Fibroblast of skin of abdomen (primary cell): Measurements from ENCODE around the gene CCDC157.
A peak's percentile ranks its signal among the peaks of the same experiment; 100 is the strongest.
"Not testable (repeated sequence)": the region's sequence is repeated elsewhere in the genome, so short reads cannot be mapped to it uniquely, and the experiment has no call there.

Experiments used
- DNase-seq: peaks from one replicate; pipeline ENCODE4 v3.0.0-alpha.2; 2013

CCDC157 gene

DNA sequence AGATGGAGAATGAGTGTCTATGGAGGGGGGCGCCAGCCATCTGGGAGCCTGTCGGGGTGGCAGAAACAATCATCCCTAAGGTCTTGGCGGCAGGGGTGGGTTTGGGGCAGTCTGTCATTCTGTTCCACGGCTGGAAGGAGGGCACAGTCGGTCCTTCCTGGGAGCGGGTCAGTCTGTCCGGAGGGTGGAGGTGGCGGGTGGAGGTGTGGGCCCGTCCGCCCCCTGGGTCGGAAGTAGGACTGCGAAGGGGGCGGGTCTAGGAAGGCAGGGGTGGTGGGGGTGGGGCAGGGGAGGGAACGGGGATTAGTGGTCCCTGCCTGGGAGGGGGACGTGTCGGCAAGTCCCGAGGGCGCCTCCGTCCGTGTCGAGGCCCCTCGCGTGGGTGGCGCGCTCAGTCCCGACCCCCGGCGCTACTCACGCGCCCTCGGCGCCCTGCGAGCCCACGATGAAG is 30.5 kb upstream of the CCDC157 start:
- no peak for DNase-seq

DNA sequence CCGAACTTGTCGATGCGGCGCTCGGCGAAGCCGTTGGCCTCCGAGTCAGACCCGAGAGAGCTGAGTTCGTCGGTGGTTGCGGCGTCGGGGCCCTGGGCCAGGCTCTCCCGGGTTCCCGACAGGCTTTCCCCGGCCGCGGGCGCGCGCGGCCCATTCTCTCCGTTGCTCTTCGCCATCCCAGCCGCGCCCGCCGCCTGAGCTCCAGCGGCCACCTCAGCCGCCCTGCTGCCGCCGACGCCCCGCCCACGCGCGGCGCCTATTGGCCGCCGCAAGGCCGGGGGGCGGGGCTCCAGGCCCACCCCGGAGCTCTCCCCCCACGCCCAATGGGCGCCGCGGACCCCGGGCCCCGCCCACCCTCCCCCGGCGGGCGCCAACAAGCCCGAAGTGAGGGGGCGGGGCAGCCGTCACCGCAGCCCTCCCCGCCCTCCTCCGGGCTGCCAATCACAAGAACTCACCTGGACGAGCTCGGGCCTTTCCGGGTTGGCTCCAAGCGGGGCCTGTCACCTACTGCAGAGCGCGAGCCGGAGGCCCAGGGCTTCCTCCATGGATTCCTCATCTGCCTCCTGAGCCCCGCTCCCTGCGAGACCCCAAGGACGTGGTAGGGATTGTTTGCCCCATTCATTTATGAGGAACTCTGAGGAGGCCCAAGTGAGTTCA is 30.0 kb upstream of the CCDC157 start, which contains the start of gene TBC1D10A:
TBC1D10A (minus strand) TSS at position 236 of the 657 bp plus-strand sequence; CDS start at position 176, 60 bp downstream.
- peak; percentile 89 for DNase-seq

DNA sequence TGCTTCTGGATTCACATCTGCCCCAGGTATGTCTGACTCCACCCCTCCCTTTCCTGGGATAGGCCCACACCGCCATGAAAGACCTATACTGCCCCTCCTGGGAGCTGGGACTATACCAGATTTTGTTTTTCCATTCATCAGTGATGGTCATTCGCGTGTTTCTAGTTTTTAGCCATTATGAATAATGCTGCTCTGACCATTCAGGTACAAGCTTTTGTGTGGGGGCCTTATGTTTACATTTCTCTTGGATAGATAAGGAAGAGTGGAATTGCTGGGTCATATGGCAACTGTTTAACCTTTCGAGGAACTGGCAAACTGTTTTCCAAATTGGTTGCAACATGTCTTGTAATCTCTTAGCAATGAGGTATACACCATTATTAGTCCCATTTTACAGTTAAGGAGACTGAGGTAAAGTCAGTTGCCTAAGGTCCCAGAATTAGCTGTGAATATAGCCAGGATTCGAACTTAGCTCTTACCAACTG is 28.9 kb upstream of the CCDC157 start:
- DNase-seq, result no peak

DNA sequence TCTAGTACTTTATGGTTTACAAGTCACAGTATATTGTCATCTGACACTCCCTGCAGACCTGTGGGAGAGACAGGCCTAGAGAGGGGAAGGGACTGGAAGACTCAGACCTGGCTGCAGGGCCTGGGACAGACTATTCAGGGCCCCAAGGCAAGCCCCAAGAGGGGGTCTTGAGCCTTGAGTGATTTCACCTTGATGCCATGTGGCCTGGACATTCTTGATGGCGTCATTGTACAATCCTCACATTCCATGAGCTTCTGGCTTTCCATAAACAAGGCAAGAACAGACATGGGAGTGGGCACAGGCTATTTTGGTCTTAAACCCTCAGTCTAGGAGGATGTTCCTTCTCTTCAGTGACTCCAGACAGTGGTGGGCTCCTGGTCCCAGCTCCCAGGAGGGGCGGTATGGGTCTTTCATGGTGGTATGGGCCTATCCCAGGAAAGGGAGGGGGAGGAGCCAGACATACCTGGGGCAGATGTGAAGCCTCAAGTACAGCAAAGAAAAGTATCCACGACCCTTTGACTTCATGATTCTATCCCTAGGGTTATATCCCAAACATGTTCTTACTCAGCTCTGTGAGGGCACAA is 28.2 kb upstream of the CCDC157 start:
- DNase-seq, result peak; percentile 37

DNA sequence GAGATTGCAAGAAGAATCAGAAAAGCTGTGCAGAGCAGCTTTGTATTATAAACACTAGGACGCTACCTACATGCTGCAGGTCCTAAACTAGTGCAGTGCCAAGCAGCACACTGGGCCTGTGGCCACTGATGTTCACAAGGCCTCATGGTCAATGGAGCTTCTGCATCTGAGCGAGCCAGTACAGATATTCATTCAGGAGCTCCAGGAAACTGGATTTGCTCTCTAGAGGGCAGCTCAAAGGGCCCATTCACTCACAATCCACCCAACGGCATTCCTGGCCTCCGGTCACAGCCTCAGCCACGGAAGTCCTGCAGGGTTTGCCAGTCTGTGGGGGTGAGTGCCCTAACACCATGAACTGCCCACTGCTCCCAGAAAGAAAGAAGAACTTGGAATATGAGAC is 24.3 kb upstream of the CCDC157 start:
- no peak for DNase-seq

DNA sequence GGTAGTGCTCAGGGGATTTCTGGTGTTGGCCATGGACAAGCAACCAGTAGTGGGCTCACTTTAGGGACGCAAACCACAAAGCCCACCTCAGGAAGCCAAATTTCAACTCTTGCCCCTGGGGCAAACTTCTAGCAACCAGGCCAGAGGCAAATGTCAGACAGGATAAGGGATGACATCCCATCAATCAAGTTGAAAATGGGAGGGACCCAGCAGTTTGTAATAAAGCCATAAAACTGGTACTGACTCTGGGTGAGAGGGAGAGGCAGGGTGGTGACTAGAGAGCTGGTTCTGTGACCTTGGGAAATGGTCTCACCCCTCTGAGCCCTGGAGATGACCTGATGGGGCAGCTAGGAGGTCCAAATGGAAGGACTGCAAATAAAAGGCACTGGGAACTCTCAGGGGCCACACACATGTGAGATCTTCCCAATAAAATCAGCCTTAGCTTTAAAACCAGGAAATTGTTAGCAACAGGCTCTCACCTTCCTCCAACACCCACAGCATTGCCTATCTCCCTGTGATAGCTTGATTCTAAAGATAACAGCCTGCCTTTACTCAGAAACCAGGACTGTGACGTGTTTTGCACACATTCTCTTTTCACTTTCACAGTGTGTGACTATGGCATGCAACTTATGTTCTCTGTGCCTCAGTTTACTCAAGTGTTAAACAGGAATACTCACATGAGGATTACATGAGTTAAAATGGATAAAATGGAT is 23.7 kb upstream of the CCDC157 start:
- no peak for DNase-seq

DNA sequence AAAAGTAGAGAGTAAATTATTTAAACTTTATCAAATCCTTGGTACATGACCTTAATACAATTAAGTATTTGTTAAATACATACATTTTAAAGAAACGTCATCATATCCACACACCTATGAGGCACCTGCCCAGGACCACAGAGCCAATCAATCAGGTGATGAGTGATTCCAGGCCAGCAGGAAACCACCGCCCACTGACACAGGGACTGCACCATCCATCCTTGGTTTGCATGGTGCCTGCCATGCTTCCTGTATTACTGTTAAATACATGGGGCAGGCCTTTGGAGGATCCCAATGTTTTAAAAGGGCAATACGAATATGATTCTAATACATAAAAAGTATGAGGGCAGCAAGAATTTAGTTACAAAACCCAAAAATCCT is 23.1 kb upstream of the CCDC157 start:
- no peak for DNase-seq

DNA sequence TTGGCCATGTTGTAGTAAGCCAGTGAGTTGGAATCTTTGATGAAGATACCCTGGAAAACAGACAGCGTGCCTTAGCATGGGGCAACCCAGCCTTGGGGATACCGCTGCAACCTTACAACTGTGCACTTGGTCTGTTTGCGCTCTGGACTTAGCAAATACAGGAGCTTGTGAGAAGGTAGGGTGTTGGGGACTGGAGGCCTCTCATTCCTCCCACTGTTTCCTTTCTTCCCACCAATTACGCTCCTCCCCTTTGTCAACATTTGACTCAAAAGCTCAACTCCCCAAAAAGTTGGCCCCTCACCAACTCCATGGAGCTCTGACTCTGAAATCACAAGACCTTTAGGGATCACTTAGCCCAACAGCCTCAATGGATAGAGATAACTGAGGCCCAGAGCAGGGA is 22.2 kb upstream of the CCDC157 start:
- DNase-seq, result no peak

DNA sequence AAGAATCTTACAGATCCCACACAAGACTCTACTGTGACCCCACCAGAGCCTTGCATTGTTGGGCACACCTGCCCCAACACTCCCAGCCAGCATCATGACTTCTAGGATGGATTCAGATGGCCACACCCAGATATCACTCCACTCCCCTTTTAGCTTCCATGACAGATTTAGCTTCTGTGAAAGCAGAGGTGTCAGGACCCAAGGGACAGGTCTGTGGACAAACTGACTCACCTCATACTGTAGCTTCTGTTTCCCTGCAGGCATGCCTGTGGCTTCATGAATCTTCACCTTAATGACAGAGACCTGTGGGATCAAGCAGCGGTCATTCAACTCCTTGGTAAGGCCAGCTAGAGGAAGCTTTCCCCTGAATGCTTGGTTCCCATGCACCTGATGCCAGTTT is 21.6 kb upstream of the CCDC157 start:
- DNase-seq, result no peak

DNA sequence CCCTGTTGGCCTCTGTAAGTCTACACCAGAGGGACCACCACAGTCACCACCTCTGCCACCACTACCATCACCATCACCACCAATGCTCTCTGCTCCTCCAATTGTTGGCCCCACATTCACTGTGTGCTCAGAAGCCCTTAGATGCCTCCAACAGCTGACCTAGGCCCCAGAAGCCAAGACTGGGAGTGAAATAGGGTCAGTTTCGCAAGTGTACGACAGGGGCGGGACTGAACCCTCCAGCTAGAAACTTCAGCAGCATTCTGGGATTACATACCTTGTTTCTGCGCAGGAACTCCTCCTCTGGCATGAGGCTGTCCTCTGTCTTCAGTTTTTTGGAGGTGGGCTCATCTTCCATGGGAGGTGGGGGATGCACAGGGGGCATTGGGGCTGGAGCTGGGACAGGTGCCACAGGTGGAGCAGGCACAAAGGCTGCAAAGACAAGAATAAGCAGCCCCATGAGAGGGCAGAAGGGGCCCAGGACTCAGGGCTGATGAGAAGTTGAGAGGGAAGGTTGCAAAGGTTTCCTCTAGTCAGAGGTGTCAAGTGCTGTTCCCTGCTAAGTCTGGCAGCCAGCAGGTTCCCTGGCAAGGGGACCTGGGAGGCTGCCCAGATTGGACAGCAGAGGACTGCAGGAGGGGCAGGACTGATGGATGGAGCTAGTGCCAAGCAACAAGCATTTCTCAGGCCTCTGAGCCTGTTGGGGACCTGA is 19.9 kb upstream of the CCDC157 start:
- no peak for DNase-seq

DNA sequence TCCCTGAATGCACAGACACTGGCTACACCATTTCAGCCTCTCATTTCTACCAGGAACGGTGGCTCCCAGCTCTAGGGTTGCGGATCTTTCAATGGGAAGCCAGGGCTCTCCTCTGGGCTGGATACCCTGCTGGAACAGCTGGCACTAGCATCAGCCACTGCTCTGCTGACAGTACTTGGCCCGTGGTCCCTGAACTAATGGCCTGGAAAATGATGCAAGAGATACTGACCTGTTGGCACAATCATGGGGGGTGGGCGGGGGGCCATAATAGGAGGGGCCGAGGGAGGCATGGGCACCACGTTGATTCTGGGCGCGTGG is 19.4 kb upstream of the CCDC157 start:
- DNase-seq, result no peak

DNA sequence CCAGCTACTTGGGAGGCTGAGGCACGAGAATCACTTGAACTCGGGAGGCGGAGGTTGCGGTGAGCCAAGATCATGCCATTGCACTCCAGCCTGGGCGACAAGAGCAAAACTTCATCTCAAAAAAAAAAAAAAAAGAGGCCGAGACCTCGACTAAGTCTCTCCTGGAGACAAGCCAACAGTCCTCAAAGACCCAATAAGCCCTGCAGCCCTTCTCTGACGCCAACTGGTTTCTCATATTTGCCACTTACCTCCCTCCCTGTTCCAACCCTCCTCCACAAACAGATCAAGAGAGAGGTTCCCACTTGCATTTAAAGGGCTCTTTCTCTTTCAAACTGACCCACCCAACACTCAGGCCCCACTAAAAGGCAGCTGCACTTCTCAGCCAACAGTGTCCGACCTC is 18.5 kb upstream of the CCDC157 start:
- DNase-seq, result not testable (repeated sequence)

DNA sequence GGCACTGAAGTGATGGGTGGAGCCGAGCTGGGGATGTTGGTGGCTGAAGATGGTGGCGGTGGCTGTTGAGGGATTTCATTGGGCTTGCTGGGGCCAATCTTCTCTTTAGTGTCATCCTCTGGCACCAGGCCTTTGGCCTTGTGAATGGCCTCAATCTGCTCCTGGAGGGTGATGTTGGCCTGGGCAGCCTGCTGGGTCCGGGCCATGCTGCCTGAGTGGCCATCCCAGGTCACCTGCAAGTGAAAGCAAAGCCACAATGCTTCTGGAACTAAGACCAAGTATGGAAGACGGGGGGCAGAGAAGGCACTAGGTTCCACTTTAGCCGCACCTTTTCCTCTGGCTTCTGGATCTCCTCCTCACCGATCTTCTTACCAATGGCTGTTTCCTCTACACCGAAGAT is 18.0 kb upstream of the CCDC157 start:
- DNase-seq, result no peak

DNA sequence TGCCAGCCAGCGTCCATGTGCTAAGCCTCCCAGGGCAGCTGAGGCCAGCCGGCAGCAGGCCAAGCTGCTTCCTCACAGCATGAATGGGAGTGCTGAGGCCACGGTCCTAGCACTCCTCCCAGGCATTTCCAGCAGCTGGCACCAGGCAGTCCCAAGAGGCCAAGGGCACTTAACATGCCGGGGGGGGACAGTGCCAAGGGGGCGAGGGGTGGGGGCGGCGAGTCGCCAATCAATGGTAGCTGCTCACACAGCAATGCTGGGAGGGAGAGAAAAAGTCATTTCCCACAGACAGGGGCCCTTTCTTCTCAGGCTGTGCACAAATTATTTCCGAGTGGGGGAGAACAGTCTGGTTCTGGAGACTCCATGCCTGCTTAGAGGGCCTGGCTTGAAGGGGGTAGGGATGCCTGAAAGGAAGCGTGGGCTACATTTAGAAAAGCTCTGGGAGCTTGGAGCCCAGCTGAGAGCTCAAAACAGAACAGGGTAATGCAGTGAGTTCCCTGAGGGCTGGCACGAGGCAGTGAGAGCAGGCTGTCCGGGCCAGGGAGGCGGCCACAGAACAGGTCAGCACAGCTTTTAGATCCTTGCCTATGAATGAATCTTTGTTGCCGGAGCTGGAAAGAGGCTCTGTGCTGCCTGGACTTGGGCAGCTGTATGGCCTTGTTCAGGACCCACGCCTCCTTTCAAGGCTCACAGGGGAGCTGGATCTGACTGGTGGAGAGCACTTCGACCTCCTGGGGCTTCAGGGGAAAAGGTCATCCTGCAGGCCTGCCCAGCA is 15.7 kb upstream of the CCDC157 start:
- DNase-seq, result no peak

DNA sequence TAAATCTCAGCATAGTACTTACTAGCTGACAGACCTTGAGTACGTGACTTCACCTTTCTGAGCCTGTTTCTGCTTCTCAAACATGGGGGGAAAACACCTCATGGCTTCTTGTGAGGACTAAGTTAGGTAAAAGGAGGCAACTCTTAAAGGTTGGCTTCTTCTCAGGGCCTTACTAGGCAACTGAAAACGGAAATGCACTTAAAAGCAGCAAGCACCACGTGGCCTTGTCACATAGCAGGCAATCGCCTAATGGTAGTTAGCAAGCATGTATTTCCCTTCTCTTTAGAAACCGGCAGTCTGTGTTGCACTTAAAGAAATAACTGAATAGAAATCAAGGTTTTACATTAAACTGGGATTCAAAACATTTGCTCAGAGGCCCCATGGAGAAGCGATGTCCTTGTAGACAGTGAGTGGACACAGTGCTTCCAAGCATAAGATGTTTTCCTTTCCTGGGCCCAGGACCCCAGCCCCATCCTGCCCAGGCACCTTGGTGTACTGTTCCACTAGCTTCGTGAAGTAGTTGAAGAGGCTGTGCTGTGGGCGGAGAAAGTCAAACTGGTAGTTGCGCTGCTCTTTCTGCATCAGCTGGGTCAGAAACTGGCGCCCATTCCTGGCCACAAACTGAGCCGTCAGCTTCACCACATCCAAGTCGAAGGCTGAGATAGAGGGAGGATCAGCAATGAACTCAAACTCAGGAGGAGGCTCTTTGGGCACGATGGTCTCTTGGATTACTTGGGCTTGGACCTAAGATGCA is 12.2 kb upstream of the CCDC157 start:
- DNase-seq, result no peak

DNA sequence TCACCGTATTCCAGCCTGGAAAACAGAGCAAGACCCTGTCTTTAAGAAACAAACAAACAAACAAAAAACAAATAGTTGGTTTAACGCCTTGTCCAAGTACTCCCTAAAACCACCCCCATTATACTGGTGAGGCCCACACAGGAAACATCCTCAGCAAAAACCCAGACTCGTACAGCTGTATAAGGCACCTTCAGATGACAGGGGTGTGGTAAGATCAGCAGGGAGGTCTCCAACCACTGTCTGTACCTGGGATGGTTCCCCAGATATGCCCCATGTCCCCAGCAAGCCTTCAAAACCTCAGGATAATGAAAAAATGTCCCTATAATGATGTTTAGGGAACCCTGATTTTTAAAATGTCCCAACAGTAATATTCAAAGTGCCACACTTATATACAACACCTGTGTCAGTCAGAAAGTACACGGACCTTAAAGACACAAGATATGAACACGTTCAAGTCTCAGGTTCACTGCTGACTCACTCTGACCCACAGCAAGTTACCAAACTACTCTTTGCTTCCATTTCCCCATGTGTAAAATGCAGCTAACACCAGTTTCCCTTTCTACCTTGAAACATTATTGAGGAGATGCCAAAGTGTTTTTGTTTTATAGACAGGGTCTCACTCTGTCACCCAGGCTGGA is 9.4 kb upstream of the CCDC157 start:
- no peak for DNase-seq

DNA sequence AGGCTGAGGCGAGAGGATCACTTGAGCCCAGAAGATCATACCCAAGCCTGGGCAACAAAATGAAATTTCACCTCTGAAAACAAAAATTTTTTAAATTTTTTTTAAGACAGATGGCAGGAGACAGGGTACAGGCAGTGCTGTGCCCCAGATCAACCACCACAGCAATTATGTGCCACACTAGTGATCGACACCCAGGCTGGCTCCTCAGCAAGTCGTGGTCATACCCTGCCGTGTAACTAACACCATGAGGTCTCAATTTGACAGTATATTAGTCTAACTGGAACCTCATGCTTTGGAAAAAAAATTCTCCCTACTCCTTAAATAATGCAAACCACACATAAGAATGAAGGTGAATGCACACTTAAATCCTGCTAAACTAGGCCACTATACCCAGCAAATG is 8.4 kb upstream of the CCDC157 start:
- no peak for DNase-seq

DNA sequence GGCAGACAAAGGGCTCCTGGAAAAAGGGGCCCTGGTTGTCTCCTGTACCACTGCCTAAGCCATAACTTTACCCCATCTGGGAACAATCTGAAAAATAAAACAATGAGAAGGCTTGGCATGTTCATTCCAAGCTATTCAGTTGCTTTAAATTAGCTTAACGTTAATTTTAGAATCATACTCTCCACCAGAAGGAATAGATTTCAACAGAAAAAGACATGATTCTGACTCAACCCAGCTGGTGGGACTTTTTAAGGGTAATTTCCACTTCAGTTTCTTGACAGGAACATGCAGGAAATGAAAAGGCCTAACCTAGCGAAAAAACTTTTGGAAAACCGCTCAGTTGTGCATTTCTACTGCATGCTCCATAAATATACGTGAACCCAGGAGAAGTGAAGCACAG is 8.0 kb upstream of the CCDC157 start:
- no peak for DNase-seq

DNA sequence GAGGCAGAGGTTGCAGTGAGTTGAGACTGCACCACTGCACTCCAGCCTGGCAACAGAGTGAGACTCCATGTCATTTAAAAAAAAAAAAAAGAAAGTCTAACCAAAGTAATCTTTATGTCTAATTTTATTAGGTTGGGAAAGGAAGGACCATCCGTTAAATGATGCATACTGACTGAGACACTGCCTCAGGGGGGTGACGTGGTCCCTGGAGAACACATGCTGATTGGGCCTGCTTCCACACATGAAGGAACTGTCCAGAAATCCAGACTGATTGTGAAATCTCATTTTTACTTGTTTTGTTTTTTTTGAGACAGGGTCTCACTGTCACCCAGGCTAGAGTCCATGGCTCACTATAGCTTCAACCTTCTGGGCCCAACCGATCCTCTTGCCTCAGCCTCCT is 5.6 kb upstream of the CCDC157 start:
- no peak for DNase-seq

DNA sequence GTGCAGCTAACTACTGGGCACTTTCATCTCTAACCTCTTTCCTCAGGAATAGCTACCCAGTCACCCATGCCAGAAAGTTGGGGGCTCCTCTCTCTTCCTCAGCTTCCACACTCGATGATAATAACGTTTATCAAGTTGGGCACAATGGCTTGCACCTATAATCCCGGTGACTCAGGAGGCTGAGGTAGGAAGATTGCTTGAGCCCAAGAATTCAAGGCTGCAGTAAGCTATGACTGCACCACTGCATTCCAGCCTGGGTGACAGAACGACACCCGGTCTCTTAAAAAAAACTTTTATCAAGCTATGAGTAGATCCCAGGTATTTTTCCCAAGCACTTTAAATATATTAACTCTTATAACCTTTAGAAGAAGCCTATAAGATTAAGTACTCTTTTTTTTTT is 2.2 kb upstream of the CCDC157 start:
- no peak for DNase-seq

DNA sequence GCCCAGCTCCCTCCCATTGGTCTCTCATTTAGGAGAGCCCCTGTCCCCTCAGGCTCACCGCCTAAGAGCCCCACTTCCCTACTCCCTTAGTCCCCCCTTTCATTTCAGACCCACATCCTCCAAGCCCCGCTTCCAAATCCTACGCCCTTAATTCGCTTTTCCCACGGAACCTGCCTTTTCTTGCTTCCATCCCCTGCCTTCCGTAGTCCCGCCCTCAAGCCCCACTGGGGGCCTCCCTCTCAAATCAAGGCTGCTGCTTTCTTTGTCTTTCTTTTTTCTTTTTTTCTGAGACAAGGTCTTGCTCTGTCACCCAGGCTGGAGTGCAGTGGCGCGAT is 396 bp downstream of the CCDC157 start:
- no peak for DNase-seq
